HT1080 (cell line): ENCODE results near the gene GCLM. TPM values are rescaled to one million over a fixed set of nuclear protein-coding genes. Genes with fewer than 3 reads are reported as not detected.
A peak's percentile ranks its signal among the peaks of the same experiment; 100 is the strongest.
"Not testable (repeated sequence)": the region's sequence is repeated elsewhere in the genome, so short reads cannot be mapped to it uniquely, and the experiment has no call there.

Source experiments
- DNase-seq: peaks from one replicate; pipeline ENCODE4 v3.0.0-alpha.2; 2015; ENCODE audit warnings: low read depth
- total RNA-seq: library from RNA; depleted of rRNA; stranded (reverse); fragments of >200 nt; shearing (Covaris generic); gene quantifications from 2 replicates; pipeline ENCODE4 v1.2.3, GENCODE V29; 2014

Gene GCLM
- total RNA-seq, 1 experiment from 2014 or later: 28.9 TPM

GRCh38 chr1:93899543-93900207 lies 9.6 kb downstream of the GCLM start:
- no peak for DNase-seq

- no peak for DNase-seq
These were observed 20.3 kb downstream of the GCLM start for GRCh38 chr1:93888900-93889299.

- no peak for DNase-seq
These were observed 27.0 kb downstream of the GCLM start for GRCh38 chr1:93882269-93882668.

GRCh38 chr1:93880731-93881130 lies 28.5 kb downstream of the GCLM start:
- no peak for DNase-seq

- peak; percentile 88 for DNase-seq
These were observed 30.2 kb downstream of the GCLM start, which contains the start of gene DNTTIP2 for GRCh38 chr1:93878889-93879586. DNTTIP2 (minus strand) TSS chr1:93879206; CDS start chr1:93879148, 58 bp downstream.

GRCh38 chr1:93878501-93878888 lies 30.7 kb downstream of the GCLM start:
- peak; percentile 46 for DNase-seq

GRCh38 chr1:93877529-93877928 lies 31.7 kb downstream of the GCLM start:
- DNase-seq: no peak

- DNase-seq: no peak
These were observed 33.0 kb downstream of the GCLM start for GRCh38 chr1:93876244-93876643.

GRCh38 chr1:93874025-93874651 lies 35.1 kb downstream of the GCLM start:
- peak; percentile 67 for DNase-seq

GRCh38 chr1:93871366-93871765 lies 37.9 kb downstream of the GCLM start:
- no peak for DNase-seq

GRCh38 chr1:93869653-93870052 lies 39.6 kb downstream of the GCLM start:
- no peak for DNase-seq

- not testable (repeated sequence) for DNase-seq
These were observed 40.7 kb downstream of the GCLM start for GRCh38 chr1:93868492-93868891.

- no peak for DNase-seq
These were observed 44.0 kb downstream of the GCLM start for GRCh38 chr1:93865253-93865652.

- DNase-seq: no peak
These were observed 45.1 kb downstream of the GCLM start for GRCh38 chr1:93864175-93864574.

- not testable (repeated sequence) for DNase-seq
These were observed 51.6 kb downstream of the GCLM start for GRCh38 chr1:93857653-93858052.

GRCh38 chr1:93855983-93856382 lies 53.2 kb downstream of the GCLM start:
- not testable (repeated sequence) for DNase-seq

- no peak for DNase-seq
These were observed 55.3 kb downstream of the GCLM start for GRCh38 chr1:93853940-93854339.

GRCh38 chr1:93851878-93852277 lies 57.4 kb downstream of the GCLM start:
- DNase-seq: no peak

- DNase-seq: no peak
These were observed 57.9 kb downstream of the GCLM start for GRCh38 chr1:93851327-93851712.

- DNase-seq: peak; percentile 67
These were observed 58.4 kb downstream of the GCLM start for GRCh38 chr1:93850687-93851326.

GRCh38 chr1:93848350-93848883 lies 60.8 kb downstream of the GCLM start:
- no peak for DNase-seq

GRCh38 chr1:93847811-93848288 lies 61.4 kb downstream of the GCLM start:
- peak; percentile 80 for DNase-seq
